C4-2B (cell line): ENCODE data around the gene ZP1.

Experiments
- H3K27ac ChIP-seq: fragments of 450-650 bp; 2 replicates; pipeline ENCODE4 v1.5.1; 2017
- CTCF ChIP-seq: fragments of 450-650 bp; conservative IDR thresholded peaks from 2 replicates; pipeline ENCODE4 v1.5.1; 2017; ENCODE audit warnings: mild to moderate bottlenecking
- ZFX ChIP-seq: fragments of 450-650 bp; IDR thresholded peaks from 2 replicates; pipeline ENCODE4 v1.6.1; 2017

The ZP1 gene

GRCh38 chr11:60923326-60923725 is 56.0 kb downstream of the ZP1 start:
- TF ChIP-seq CTCF, result no peak
- no peak for TF ChIP-seq ZFX
- H3K27ac ChIP-seq, result peak overlapping the region; percentile 75

- H3K27ac ChIP-seq, result peak overlapping the region; percentile 75
- TF ChIP-seq CTCF (no peak), ZFX (no peak)
Measured at GRCh38 chr11:60923800-60924109, 56.4 kb downstream of the ZP1 start.

- TF ChIP-seq CTCF, result no peak
- TF ChIP-seq ZFX, result peak; percentile 41; the same call in 1 of the 2 replicates
- peak within 1 kb of the TSS; percentile 75 for H3K27ac ChIP-seq
Measured at GRCh38 chr11:60924110-60924905, 57.0 kb downstream of the ZP1 start, which contains the start of gene TMEM132A. Gene TMEM132A (plus strand): TSS chr11:60924460. CDS start chr11:60924634, 174 bp downstream.
